Measurements from ENCODE around the gene SCN2B. TPM values are rescaled to one million over a fixed set of nuclear protein-coding genes. Genes with fewer than 3 reads are reported as not detected.

Gene SCN2B
- total RNA-seq, 1 experiment from 2014 or later, result 0.20 TPM

- TF ChIP-seq PREB (CRISPR knock-in tag; IDR thresholded peaks at IDR 0.05; ENCODE audit: borderline replicate concordance) (no peak), MLX (CRISPR knock-in tag; IDR thresholded peaks at IDR 0.05) (no peak), ESRRA (CRISPR knock-in tag; IDR thresholded peaks at IDR 0.05; ENCODE audit: borderline replicate concordance) (no peak), PRDM15 (CRISPR knock-in tag; IDR thresholded peaks at IDR 0.05) (no peak)
- no peak for DNase-seq (ENCODE audit: low spot score)
- no peaks in the 10 kb centered on the region for H3K36me3 Mint-ChIP-seq
- peaks cover 9% of the 10 kb centered on the region; the same call in 1 of the 2 replicates for H3K4me1 Mint-ChIP-seq
- ChIA-PET CTCF (interaction anchor here (1.5 kb wide), 1 partner anchor 12 kb away, joined by 4 read pairs; the partner anchor contains the start of gene SCN4B), POLR2A (interaction anchor here (0.6 kb wide), 1 partner anchor 12 kb away, joined by 6 read pairs; the partner anchor contains the start of gene SCN4B)
- no peak overlapping the region for H3K27ac Mint-ChIP-seq
- H3K4me3 Mint-ChIP-seq, result no peak overlapping the region
- H3K27me3 Mint-ChIP-seq (ENCODE audit: low read depth), result peaks cover 30% of the 10 kb centered on the region
- ATAC-seq, result peak; percentile 67
- H3K9me3 Mint-ChIP-seq, result no peaks in the 10 kb centered on the region
These were observed 11.6 kb downstream of the SCN2B start for GRCh38 chr11:118164885-118165284.

GRCh38 chr11:118163494-118163893, 12.9 kb downstream of the SCN2B start:
- DNase-seq (ENCODE audit: low spot score), result no peak
- peaks cover 30% of the 10 kb centered on the region for H3K27me3 Mint-ChIP-seq (ENCODE audit: low read depth)

GRCh38 chr11:118162846-118163245, 13.6 kb downstream of the SCN2B start:
- DNase-seq (ENCODE audit: low spot score) (no peak), ATAC-seq (no peak)
- no peaks in the 10 kb centered on the region for H3K36me3 Mint-ChIP-seq
- no peak overlapping the region for H3K4me3 Mint-ChIP-seq
- ChIA-PET CTCF (interaction anchor here (0.6 to 1.2 kb wide), 3 partner anchors 8 to 19 kb away, joined by 3 to 5 read pairs (median 3); no protein-coding TSS in a partner anchor), POLR2A (no interaction called here)
- peaks cover 30% of the 10 kb centered on the region for H3K27me3 Mint-ChIP-seq (ENCODE audit: low read depth)
- H3K9me3 Mint-ChIP-seq, result no peaks in the 10 kb centered on the region
- H3K4me1 Mint-ChIP-seq, result peaks cover 14% of the 10 kb centered on the region
- H3K27ac Mint-ChIP-seq, result no peak overlapping the region
- TF ChIP-seq ETV6 (CRISPR knock-in tag; IDR thresholded peaks at IDR 0.05) (no peak), ZNF396 (CRISPR knock-in tag; IDR thresholded peaks at IDR 0.05; ENCODE audit: borderline replicate concordance) (no peak), ZNF416 (CRISPR knock-in tag; IDR thresholded peaks at IDR 0.05) (no peak), STAT6 (CRISPR knock-in tag; conservative IDR thresholded peaks at IDR 0.05; ENCODE audit: low read depth) (no peak), ATF2 (CRISPR knock-in tag; IDR thresholded peaks at IDR 0.05; ENCODE audit: borderline replicate concordance, low read depth) (no peak), NR2C2 (CRISPR knock-in tag; IDR thresholded peaks at IDR 0.05) (no peak), MAX (CRISPR knock-in tag; IDR thresholded peaks at IDR 0.05) (no peak), TP53 (CRISPR knock-in tag; IDR thresholded peaks at IDR 0.05) (no peak), PRDM15 (CRISPR knock-in tag; IDR thresholded peaks at IDR 0.05) (no peak), HMGA2 (CRISPR knock-in tag; IDR thresholded peaks at IDR 0.05) (no peak), FOXJ3 (CRISPR knock-in tag; IDR thresholded peaks at IDR 0.05; ENCODE audit: borderline replicate concordance) (no peak)

More at GRCh38 chr11:118163494-118163893, 12.9 kb downstream of the SCN2B start:
- ChIA-PET POLR2A (interaction anchor here (0.6 kb wide), 1 partner anchor 182 kb away, joined by 12 read pairs; no protein-coding TSS in a partner anchor), CTCF (interaction anchor here (0.6 to 1.5 kb wide), 4 partner anchors 8 to 20 kb away, joined by 3 to 5 read pairs (median 4); partner anchors contain the start of gene SCN4B)
- peaks cover 8% of the 10 kb centered on the region; the same call in 1 of the 2 replicates for H3K4me1 Mint-ChIP-seq
- no peaks in the 10 kb centered on the region for H3K36me3 Mint-ChIP-seq
- no peak overlapping the region for H3K27ac Mint-ChIP-seq
- peak; percentile 75; the same call in 1 of the 2 replicates for TF ChIP-seq ZNF317 (CRISPR knock-in tag; IDR thresholded peaks at IDR 0.05; ENCODE audit: borderline replicate concordance, low read depth)
- TF ChIP-seq ATF3 (CRISPR knock-in tag; conservative IDR thresholded peaks at IDR 0.05), result no peak
- no peak for TF ChIP-seq ZNF138 (CRISPR knock-in tag; conservative IDR thresholded peaks at IDR 0.05)
- no peak for TF ChIP-seq KAT7 (CRISPR knock-in tag; IDR thresholded peaks at IDR 0.05; ENCODE audit: borderline replicate concordance)
- ATAC-seq, result no peak
- no peaks in the 10 kb centered on the region for H3K9me3 Mint-ChIP-seq
- H3K4me3 Mint-ChIP-seq, result no peak overlapping the region

Data from WTC11 (cell line).